C4-2B (cell line): ENCODE data around the gene NHLRC4.

Source experiments
- H3K27ac ChIP-seq: fragments of 450-650 bp; 2 replicates; pipeline ENCODE4 v1.5.1; 2017
- CTCF ChIP-seq: fragments of 450-650 bp; conservative IDR thresholded peaks from 2 replicates; pipeline ENCODE4 v1.5.1; 2017; ENCODE audit warnings: mild to moderate bottlenecking
- ZFX ChIP-seq: fragments of 450-650 bp; IDR thresholded peaks from 2 replicates; pipeline ENCODE4 v1.6.1; 2017

The NHLRC4 gene

GRCh38 chr16:565419-566330, 1.1 kb upstream of the NHLRC4 start:
- peak overlapping the region; percentile 40; the same call in 1 of the 2 replicates for H3K27ac ChIP-seq
- no peak for TF ChIP-seq CTCF
- no peak for TF ChIP-seq ZFX

GRCh38 chr16:567373-568256, 810 bp downstream of the NHLRC4 start:
- TF ChIP-seq CTCF (no peak), ZFX (no peak)
- H3K27ac ChIP-seq: peak overlapping the region; percentile 70; the same call in 1 of the 2 replicates

- peak overlapping the region; percentile 70; the same call in 1 of the 2 replicates for H3K27ac ChIP-seq
- TF ChIP-seq CTCF (no peak), ZFX (no peak)
Observed at GRCh38 chr16:568401-569258, 1.8 kb downstream of the NHLRC4 start.

GRCh38 chr16:569445-570254, 2.8 kb downstream of the NHLRC4 start, which contains the start of gene PIGQ:
Gene PIGQ, plus strand, starts transcription at chr16:569968. Its CDS starts 4,107 bp downstream, at chr16:574075.
- peak; percentile 80; the same call in 1 of the 2 replicates for TF ChIP-seq ZFX
- no peak for TF ChIP-seq CTCF
- H3K27ac ChIP-seq: peak within 1 kb of the TSS; percentile 70

- no peak overlapping the region for H3K27ac ChIP-seq
- TF ChIP-seq CTCF: no peak
- TF ChIP-seq ZFX: no peak
Observed at GRCh38 chr16:572865-573650, 6.3 kb downstream of the NHLRC4 start.
